H4 (cell line): Measurements from ENCODE around the gene FNIP2. TPM values are rescaled to one million over a fixed set of nuclear protein-coding genes. Genes with fewer than 3 reads are reported as not detected.

Experiments
- DNase-seq: peaks from one replicate; pipeline ENCODE4 v3.0.0-alpha.2; 2015; ENCODE audit warnings: low spot score
- total RNA-seq: library from RNA; depleted of rRNA; stranded (reverse); fragments of >200 nt; shearing (Covaris generic); gene quantifications from 2 replicates; pipeline ENCODE4 v1.2.3, GENCODE V29; 2014

FNIP2 gene
- total RNA-seq, 1 experiment from 2014 or later: 5.7 TPM

DNA sequence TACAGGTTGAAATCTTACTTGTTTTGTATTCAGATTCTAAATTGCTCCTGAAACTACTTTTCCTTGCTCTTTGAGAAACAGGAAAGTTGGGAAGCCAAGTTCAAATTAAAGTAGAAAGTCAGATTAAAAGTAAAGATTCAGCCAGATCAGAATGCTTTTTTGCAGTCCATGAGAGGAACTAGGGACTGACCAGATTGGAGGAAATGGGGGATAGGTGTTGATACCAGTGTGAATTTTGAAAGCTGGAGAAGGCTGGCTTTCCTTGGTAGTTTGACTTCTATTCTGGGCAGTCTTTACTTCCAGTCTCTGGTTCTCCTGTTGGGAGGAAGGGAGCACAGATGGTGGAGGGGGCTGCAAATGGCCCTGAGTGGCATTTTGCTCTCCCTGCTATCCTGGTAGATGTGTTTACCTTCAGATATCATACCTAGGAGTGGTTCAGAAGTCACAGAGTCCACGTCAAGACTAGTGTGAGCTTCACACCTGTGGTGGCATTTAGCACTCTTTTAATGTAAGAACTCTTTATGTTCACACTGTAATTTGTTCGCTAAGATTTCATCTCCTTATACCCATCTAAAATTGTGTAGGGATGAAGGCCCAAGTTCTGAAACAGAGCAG is 68.8 kb downstream of the FNIP2 start:
- DNase-seq: no peak

DNA sequence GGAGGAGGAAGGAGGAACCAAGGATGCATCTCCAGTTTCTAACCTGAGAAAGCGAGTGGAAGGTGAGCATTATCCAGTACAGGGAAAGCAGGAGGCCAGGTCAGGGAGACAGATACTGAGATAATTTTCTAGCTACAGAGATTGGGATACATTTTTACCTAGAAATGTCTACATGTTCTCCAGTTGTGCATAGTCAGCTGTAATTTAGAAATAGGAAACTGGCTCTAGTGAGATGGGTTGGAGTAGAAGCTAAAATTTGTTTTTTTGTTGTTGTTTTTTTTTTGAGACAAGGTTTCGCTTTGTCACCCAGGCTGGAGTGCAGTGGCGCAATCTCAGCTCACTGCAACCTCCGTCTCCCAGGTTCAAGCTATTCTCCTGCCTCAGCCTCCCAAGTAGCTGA is 71.3 kb downstream of the FNIP2 start:
- DNase-seq: no peak

DNA sequence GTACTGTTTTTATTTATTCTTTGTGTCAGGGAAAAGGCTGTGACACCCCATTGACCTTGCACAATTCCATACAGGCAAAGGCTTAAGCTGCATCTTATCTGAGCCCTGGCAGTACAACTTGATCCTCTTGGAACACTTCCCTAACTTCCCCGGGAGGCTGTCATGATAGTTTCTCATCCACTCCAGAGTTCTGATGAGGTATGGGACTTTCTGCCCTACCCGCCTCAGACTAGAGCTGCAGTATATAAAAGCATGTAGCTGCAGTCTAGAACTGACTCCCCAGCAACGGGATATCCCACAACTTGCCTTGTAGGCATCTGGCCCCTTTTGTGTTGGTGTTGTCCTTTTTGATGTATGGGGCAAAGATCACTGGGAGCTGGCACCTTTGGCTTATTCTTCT is 72.7 kb downstream of the FNIP2 start:
- no peak for DNase-seq

DNA sequence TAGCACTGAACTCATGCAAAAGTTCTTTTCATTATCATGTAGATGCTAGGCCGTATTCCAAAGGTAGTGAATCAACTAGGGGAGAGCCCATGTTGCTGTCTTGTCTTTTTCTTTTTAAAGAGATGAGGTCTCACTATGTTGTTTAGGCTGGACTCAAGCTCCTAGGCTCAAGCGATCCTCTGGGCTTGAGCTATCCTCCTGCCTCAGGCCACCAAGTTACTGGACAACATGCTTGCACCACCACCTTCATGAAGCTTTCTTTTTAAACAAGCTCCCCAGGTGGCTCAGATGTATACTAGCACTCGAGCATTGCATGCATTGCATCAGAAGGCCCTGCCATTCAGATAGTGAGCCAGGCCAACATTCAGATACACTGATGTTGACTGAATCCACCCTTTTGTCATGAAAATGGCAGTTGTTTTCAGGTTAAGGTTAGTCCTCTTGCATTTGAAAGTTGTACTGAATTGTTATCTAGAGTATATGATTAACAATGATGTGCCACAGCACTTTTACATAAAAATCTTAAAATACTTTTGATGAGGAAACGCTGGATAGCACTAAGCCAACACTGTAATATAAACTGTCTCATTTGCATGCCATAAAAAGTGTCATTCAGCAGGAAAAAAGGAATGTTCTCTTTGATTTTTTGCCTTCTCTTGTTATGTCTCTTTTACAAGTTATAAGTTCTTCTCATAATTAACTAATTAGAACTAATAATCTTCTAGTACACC is 76.7 kb downstream of the FNIP2 start:
- no peak for DNase-seq

DNA sequence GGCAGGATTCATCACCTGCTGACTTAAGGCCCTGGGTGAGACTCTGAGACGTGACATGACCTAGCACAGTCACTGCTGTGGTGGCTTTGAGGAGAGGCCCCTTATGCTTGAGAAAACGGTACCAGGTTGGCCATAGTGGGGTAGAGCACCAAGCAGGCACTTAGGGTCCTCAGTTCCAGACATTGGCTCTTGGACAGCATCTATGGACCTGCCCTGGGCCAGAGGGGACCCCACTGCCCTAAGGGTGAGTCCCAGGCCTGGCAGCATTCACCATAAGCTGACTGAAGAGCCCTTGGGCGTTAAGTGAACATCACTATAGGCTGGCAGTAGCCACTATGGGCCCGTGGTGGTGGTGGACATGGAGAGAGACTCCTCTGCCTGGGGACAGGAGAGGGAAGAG is 78.7 kb downstream of the FNIP2 start:
- DNase-seq: no peak

DNA sequence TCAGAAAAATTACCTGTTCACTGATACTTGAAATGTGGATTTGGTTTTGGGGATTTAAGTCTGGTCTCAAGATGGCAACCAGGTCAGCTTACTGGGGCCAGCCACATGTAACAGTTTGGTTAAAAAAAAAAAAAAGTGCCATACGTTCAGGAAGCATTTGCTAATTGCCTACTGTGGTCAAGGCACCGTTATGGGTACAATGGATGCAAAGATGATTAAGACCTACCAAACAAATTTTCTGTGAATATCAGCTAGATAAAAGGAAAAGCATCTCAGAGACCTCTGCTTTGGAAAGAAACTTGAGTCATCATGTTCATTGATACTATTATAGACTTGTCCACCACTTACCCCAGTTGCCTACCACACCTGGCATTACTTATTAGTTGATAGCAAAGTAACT is 80.9 kb downstream of the FNIP2 start:
- no peak for DNase-seq

DNA sequence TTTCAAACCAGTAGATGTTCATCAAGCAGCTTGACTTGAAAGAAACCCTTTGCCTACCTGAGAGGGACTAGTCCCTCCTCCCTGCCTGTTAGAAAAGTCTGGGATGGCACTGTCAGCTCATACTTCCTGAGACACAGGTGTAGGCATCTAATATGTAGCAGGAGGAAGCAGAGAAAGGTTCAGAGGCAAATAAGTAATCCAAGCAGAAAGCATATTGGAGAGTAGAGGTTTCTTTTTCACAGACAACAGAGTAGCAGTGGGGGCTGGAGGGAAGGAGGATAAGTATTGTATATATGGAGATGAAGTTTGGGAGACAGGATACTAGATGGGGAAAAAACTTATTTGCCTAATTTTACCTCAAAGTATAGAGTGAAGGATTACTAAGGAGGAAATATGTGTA is 81.5 kb downstream of the FNIP2 start:
- no peak for DNase-seq

DNA sequence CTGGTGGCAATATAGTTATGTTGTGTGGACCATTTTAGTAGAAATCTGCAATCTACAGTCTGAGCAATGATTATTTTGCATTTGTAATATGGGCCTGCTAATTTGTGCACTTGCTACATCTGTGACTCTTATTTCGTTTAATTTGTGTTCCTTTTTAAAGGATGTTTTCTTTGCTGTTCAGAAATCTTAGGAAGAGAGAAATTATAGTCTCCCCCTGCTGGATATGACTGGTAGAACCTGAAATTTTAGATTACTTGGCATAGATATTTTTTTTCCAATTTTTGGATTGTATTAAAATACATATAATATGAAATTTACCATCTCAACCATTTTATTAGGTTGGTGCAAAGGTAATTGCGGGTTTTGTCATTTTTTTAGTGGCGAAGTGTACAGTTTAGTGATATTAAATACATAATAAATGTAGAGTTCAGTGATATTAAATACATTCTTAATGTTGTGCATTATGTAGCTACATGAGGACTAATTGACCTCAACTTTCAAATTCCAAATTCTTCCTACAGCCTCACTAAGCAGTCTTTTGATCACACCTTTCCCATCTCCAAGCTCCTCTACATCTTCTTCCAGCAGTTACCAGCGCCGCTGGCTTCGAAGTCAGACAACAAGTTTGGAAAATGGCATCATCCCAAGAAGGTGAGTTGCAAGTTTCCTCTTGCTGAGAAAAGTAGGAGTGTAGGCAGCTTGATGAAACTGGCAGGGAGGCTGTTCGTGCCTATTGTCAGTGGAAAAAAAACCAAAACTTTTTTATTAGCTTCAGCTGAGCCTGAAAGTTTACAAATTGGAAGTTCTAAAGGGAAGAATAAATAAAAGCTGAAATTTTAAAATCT is 82.2 kb downstream of the FNIP2 start:
- no peak for DNase-seq

DNA sequence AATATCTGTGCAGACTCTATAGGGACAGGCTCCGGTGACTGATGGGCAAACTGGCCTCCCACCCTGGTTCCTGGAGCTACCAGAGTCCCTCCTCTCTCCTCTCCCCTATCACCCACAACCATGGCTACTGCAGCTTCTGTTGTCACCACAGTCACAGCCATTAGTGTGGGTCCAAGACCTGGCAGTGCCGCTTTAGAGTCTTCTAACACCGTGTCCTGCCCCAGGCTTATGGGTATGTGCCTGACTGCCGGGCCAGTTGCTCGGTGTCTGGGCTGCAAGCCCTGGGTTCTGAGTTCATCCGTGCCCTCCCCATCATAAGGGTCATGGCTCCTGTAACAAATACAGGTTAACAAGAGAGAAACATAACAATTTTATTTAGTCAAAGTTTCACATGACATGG is 85.4 kb downstream of the FNIP2 start:
- no peak for DNase-seq

DNA sequence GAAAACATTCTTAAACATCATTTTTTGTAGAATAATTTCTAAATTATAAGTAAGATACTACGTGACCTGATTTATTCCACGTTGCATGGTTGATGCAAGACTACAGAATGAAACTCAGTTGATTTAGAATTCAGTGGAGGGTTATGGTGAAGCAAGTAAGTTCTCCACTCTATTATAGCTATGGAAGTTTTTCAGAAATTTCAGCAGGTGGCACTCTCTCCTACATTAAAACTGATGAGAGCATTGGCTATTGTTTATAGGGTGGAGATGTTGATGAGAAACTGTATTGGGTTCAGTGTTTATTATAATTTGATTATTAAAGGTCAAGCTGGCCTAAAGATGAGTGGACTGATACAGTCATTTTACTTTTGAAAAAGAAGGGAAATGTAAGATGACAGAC is 88.0 kb downstream of the FNIP2 start:
- peak; percentile 50 for DNase-seq

DNA sequence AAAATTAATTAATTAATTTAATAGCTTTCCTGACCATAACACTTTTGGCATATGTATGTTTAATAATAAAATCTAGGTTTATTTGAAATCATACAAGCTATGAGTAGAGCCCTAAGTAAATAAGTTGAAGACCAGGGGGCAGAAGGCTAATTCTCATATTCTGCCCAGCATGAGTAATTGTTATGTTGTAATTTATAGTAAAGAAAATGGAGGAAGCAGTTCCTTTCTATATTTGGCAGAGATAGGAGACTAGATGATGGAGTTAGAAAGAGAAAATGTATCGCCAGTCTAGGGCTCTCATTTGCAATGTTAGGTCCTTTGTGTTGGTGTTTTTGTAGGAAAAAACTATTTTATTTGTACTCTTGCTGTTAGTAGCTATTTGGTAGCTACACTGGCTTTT is 89.1 kb downstream of the FNIP2 start:
- no peak for DNase-seq

DNA sequence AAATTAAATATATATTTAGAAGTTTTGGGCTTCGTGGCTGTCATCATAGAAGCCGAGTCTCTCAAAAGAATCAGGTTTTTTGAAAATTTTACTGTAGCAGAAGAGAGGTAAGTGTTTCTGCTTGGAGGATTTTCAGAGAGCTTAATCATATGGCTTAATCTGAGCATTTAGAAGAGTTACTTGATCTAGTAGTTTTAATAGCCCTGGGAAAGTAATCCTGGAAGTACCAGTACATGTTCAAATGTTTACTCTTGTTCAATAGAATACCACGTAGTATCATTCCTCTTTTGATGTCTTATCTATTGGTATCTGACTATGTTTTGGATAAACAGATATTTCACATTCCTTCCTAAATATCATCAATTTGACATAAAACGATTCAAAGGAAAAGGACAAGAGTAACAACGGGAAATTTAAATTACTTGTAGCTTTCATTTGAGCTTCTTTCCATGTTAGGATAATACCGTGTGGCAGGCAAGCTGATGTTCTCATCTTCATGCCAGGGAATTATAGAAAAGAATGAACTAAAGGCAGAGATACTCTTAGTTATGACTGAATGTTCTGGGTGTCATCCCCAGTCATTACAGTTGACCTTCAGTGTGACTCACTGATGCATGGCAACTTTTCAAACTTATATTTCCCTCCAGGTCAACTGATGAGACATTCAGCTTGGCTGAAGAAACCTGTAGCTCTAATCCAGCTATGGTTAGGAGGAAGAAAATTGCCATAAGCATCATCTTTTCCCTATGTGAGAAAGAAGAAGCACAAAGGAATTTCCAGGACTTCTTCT is 89.8 kb downstream of the FNIP2 start:
- no peak for DNase-seq

DNA sequence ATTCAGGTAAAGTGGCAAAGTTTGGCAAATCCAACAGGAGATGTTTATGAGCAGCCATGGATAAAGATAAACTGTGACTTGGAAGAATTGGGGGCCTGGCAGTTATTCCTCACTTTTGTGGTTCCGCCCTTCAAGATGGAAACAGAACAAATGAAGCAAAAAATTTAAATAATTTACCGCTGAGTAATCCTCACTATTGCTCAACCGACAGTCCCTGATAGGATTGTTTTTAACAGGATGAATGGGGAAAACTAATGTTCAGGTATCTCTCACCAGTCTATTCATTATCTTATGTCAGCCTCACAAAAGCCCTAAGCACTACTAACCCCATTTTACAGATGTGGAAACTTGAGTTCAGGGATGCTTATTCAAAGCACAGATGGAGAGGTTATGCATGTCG is 90.8 kb downstream of the FNIP2 start:
- DNase-seq: no peak

DNA sequence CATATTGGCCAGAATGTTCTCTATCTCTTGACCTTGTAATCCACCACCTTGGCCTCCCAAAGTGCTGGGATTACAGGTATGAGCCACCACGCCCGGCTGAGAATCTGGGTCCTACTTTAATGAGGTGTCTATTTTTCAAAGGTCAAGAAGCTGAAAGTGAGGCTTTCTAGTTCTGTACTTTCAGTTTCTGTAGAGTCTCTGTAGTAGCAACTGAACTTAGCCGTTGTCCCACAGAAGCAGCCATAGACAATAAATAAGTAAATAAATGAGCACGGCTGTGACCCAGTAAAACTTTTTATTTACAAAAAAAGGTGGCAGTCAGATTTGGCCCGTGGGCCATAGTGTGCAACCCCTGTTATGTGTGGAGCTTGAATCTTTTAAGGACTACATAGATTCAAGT is 92.0 kb downstream of the FNIP2 start:
- DNase-seq: no peak

DNA sequence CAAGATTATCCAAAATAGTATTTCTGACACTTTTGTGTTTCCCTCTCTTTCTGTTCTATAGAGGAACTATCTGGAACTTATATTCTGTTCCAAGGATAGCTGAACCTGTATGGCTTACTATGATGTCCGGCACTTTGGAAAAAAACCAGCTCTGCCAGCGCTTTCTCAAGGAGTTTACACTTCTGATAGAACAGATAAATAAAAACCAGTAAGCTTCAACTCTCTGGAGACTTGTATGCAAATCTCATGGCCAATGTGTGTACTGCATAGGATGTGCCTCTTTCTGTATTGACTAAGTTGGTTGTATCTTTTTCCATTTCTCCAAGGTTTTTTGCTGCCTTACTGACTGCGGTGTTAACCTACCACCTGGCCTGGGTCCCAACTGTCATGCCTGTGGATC is 92.5 kb downstream of the FNIP2 start:
- no peak for DNase-seq

DNA sequence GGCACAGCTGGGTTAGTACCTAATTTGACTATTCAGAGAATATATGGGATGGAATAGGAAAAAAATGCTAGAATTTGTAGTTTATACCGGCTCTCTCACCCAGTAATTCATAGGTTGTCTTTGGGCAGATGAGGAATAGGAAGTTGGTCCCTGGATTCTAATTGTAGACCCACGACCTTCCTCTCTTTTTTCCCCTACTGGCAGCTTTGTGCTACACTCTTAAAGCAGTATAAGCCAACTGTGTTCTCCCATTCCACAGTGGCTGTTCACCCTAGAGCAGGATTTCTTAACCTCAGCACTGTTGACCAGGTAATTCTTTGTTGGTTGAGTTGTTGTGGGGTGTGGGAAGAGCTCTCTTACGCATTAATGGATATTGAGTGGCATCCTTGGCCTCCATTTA is 92.9 kb downstream of the FNIP2 start:
- no peak for DNase-seq

DNA sequence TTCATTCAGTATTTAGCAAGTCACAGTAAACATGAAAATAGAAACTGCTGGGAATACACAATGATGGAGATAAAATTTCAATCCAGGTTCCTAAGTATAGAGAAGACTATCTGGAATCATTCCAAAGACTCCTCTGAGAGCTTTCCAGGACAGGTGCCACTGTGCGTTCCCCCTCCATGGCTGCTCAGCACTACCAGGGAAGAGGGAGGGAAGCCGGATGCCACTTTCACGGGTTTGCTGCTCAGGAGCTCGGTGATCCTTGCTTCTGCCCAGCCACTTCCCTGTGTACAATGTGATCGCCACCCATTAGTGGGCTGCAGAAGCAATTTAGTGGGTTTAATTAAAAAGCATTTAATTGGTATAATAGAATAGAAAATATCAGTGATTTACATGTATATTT is 94.5 kb downstream of the FNIP2 start:
- DNase-seq: no peak

DNA sequence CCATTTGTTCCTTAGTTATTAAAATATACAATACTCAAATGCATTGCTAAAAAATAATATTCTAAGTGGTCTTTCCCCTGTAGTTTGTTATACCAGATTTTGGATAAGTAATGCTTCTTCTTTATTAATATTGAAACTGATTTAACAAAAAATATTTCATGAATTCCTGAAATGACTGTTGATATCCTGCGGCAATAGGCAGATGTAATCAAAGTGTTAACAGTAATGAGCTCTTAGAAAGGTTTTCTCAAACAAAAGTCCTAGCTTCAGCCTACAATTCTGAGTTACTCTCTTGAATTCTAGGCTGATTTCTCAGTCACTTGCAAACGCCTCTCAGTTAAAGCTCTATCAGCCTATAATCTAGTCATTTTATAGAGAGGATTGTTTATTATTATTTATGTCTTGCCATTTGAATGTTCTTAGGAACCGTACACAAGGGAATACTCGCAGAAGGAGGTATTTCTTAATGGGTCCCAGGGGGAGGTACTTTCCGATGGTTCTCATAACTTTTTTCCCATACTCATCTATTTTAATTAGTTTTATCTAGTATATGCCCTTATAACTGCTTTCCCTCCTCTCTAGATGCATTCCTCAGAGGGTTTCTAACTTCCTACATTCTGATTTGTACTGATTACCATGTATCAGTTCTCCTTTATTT is 96.8 kb downstream of the FNIP2 start:
- no peak for DNase-seq

DNA sequence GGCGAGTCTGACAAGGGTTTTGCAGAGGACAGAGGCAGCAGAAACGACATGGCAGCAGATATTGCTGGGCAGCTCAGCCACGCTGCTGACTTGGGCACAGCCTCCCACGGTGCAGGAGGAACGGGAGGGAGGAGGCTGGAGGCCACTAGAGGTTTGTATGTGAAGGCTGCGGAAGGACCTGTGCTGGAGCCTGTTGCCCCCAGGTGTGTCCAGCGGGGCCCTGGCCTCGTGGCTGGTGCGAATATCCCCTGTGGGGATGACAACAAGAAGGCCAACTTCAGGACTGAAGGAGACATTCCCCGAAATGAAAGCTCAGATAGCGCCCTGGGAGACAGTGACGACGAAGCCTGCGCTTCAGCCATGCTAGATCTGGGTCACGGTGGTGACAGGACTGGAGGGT is 100.2 kb downstream of the FNIP2 start:
- DNase-seq: no peak

DNA sequence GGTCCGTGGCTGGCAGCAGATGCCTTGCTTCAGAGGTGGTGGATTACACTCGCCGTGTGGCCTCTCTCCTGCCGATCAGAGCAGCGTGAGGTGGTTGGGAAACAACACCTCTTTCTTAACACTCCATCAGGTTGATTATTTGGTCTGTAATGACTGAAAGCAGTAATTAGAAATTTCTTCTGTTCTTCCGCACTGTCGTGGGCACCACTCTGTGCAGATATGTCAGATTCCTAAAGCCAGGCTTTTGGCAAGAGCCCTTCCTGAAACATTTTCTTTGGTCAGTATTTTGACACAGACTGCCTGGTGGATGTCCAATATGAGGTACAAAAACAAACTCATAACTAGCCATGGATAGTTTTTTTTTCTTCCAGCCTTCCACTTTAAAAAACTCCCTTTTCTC is 100.9 kb downstream of the FNIP2 start:
- DNase-seq: no peak

DNA sequence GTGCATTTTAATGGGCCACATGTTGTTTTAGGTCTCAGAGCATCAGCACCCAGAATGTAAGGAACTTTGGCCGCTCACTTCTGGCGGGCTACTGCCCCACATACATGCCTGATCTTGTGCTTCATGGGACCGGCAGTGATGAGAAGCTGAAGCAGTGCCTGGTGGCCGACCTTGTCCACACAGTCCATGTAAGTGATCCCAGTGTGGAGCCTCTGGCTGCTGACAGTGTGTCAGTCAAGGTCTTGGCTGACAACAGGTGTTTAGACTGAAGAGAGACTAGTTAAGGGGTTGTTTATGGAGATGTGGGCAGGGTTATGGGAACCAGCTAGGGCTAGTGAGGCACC is 101.4 kb downstream of the FNIP2 start:
- DNase-seq: no peak
